ENCODE data around the gene KCNB1.

GRCh38 chr20:49523767-49524360 is 41.4 kb upstream of the KCNB1 start:
- TF ChIP-seq CTCF (IDR thresholded peaks at IDR 0.05) (no peak), POLR2A (IDR thresholded peaks at IDR 0.05) (no peak)

All from uterus (tissue), 2 donors.